Panc1 (cell line): ENCODE measurements around the gene SALL3. TPM values are rescaled to one million over a fixed set of nuclear protein-coding genes. Genes with fewer than 3 reads are reported as not detected.

Experiments
- ATAC-seq: fragments of 200-7000 bp; cut with Tn5 transposase; 2 replicates; pipeline ENCODE4 v1.9.1; 2020; ENCODE audit warnings: mild to moderate bottlenecking, moderate library complexity
- BruUV-seq: library from RNA; stranded (reverse); fragments of 400-500 nt; replicated peaks from 2 replicates; lab custom pipeline; 2021; lab: Mats Ljungman, UMichigan
- CTCF ChIA-PET: fragments of 300-600 bp; sonication (Branson Sonifier 250); formaldehyde crosslinking; loops from one replicate; lab custom pipeline; 2022; ENCODE audit warnings: antibody characterized with exemption; lab: Charles Lee
- POLR2A ChIA-PET: fragments of 300-600 bp; sonication (Branson Sonifier 250); formaldehyde crosslinking; loops from one replicate; lab custom pipeline; 2022; ENCODE audit warnings: antibody characterized with exemption; lab: Charles Lee
- DNase-seq: peaks from one replicate; pipeline ENCODE4 v3.0.0-alpha.2; 2010; ENCODE audit warnings: low read depth, low spot score
- H3K27ac ChIP-seq: 2 replicates; pipeline ENCODE4 v1.5.1; 2011; ENCODE audit warnings: mild to moderate bottlenecking, low read length, inconsistent platforms
- H3K27me3 ChIP-seq: fragments of 200-500 bp; sonication (Bioruptor generic); 2 replicates; pipeline ENCODE4 v1.6.0; 2014; ENCODE audit warnings: low read length, inconsistent platforms; ENCODE audit not compliant: control insufficient read depth, insufficient read depth
- H3K36me3 ChIP-seq: fragments of 200-500 bp; sonication (Bioruptor generic); 2 replicates; pipeline ENCODE4 v1.5.1; 2014; ENCODE audit warnings: inconsistent platforms, mild to moderate bottlenecking, low read length, moderate library complexity; ENCODE audit not compliant: control insufficient read depth, insufficient read depth
- H3K4me1 ChIP-seq: 2 replicates; pipeline ENCODE4 v1.5.1; 2011; ENCODE audit warnings: inconsistent platforms, mild to moderate bottlenecking, low read length, moderate library complexity; ENCODE audit not compliant: control insufficient read depth, insufficient read depth
- H3K4me3 ChIP-seq, 2 experiments: 2 replicates each; pipeline ENCODE4 v1.5.1; 2011 to 2012; ENCODE audit warnings: low read depth in 2 of 2, low read length in 2 of 2, mild to moderate bottlenecking in 2 of 2, inconsistent platforms in 1 of 2, moderate library complexity in 1 of 2
- H3K9me3 ChIP-seq: fragments of 200-500 bp; sonication (Bioruptor generic); 2 replicates; pipeline ENCODE4 v1.5.1; 2014; ENCODE audit warnings: low read depth, mild to moderate bottlenecking, inconsistent platforms, low read length, moderate library complexity; ENCODE audit not compliant: control insufficient read depth, insufficient read depth
- POLR2AphosphoS5 ChIP-seq: IDR thresholded peaks from 2 replicates; pipeline ENCODE4 v1.6.1; 2012; ENCODE audit warnings: mild to moderate bottlenecking, low read depth, low read length, moderate library complexity
- SIN3A ChIP-seq: IDR thresholded peaks from 2 replicates; pipeline ENCODE4 v1.6.1; 2012; ENCODE audit warnings: low read depth, mild to moderate bottlenecking, low read length, moderate library complexity, borderline replicate concordance; ENCODE audit not compliant: insufficient read depth
- TCF7L2 ChIP-seq: IDR thresholded peaks from 2 replicates; pipeline ENCODE4 v1.6.1; 2011; ENCODE audit warnings: mild to moderate bottlenecking, low read depth, low read length, inconsistent platforms
- in situ Hi-C: cut with HindIII; loops from 2 replicates; pipeline ENCODE4 v1.10.0; 2016; ENCODE audit warnings: low sequenced_read_pairs, low pct_unique_long_range_greater_than_20kb
- intact Hi-C: fragments of 100-400 bp; cut with micrococcal nuclease; formaldehyde crosslinking; loops from one replicate; pipeline ENCODE4 v1.10.0; 2022; ENCODE audit not compliant: unreplicated experiment
- total RNA-seq: library from RNA; stranded (reverse); gene quantifications from one replicate; pipeline ENCODE4 v1.2.1, GENCODE V29; 2021; ENCODE audit not compliant: unreplicated experiment
- TF ChIP-seq, protein P1 (sequence below), 2 experiments: IDR thresholded peaks; 2 replicates each; pipeline ENCODE4 v1.6.1; 2011 to 2012; ENCODE audit warnings: low read depth in 2 of 2, control low read depth in 1 of 2, low read length in 1 of 2, mild to moderate bottlenecking in 1 of 2, moderate library complexity in 1 of 2; ENCODE audit not compliant: insufficient read depth in 1 of 2
- TF ChIP-seq, protein P2 (sequence below): fragments of 450-650 bp; IDR thresholded peaks from 2 replicates; pipeline ENCODE4 v1.5.1; 2017; ENCODE audit warnings: mild to moderate bottlenecking

Gene SALL3
- total RNA-seq, 1 experiment from 2014 or later, result not detected

DNA sequence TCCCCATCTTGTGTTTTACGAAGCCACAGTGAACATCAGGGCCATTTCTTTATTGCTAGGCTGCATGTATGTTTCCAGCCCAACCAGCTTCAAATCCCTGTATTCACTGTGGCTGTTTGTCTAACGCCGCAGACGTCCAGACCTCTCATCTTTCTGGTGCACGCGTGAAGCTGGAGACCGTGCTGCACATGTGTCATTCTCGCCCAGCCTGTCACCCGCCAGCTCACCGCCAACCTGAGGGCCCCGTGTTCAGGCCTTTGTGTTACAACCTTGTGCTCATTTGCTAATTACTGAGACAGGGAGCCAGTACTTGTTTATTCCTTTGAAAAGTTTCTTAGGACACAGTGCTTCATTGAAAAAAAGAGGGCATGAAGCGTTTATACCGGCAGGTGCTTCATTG is 21.4 kb downstream of the SALL3 start:
- CTCF ChIA-PET, result no interaction called here
- Histone ChIP-seq H3K27ac (no peak overlapping the region), H3K27me3 (peaks cover 10% of the 10 kb centered on the region), H3K4me3 (no peak overlapping the region), H3K9me3 (no peaks in the 10 kb centered on the region), H3K4me1 (no peaks in the 10 kb centered on the region), H3K36me3 (no peaks in the 10 kb centered on the region)
- DNase-seq (no peak), ATAC-seq (no peak)
- BruUV-seq, result no TSS peak
- intact Hi-C loops, result no loop called here
- in situ Hi-C loops, result no loop called here
- TF ChIP-seq, protein P1, sequence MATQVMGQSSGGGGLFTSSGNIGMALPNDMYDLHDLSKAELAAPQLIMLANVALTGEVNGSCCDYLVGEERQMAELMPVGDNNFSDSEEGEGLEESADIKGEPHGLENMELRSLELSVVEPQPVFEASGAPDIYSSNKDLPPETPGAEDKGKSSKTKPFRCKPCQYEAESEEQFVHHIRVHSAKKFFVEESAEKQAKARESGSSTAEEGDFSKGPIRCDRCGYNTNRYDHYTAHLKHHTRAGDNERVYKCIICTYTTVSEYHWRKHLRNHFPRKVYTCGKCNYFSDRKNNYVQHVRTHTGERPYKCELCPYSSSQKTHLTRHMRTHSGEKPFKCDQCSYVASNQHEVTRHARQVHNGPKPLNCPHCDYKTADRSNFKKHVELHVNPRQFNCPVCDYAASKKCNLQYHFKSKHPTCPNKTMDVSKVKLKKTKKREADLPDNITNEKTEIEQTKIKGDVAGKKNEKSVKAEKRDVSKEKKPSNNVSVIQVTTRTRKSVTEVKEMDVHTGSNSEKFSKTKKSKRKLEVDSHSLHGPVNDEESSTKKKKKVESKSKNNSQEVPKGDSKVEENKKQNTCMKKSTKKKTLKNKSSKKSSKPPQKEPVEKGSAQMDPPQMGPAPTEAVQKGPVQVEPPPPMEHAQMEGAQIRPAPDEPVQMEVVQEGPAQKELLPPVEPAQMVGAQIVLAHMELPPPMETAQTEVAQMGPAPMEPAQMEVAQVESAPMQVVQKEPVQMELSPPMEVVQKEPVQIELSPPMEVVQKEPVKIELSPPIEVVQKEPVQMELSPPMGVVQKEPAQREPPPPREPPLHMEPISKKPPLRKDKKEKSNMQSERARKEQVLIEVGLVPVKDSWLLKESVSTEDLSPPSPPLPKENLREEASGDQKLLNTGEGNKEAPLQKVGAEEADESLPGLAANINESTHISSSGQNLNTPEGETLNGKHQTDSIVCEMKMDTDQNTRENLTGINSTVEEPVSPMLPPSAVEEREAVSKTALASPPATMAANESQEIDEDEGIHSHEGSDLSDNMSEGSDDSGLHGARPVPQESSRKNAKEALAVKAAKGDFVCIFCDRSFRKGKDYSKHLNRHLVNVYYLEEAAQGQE (IDR thresholded peaks at IDR 0.05; ENCODE audit: insufficient read depth in 1 of 2, low read depth in 2 of 2, low read length in 1 of 2), result no peak
- no peak for TF ChIP-seq POLR2AphosphoS5
- TF ChIP-seq SIN3A, result no peak
- TF ChIP-seq, protein P2, sequence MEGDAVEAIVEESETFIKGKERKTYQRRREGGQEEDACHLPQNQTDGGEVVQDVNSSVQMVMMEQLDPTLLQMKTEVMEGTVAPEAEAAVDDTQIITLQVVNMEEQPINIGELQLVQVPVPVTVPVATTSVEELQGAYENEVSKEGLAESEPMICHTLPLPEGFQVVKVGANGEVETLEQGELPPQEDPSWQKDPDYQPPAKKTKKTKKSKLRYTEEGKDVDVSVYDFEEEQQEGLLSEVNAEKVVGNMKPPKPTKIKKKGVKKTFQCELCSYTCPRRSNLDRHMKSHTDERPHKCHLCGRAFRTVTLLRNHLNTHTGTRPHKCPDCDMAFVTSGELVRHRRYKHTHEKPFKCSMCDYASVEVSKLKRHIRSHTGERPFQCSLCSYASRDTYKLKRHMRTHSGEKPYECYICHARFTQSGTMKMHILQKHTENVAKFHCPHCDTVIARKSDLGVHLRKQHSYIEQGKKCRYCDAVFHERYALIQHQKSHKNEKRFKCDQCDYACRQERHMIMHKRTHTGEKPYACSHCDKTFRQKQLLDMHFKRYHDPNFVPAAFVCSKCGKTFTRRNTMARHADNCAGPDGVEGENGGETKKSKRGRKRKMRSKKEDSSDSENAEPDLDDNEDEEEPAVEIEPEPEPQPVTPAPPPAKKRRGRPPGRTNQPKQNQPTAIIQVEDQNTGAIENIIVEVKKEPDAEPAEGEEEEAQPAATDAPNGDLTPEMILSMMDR, result no peak
- TF ChIP-seq TCF7L2, result no peak
- POLR2A ChIA-PET, result no interaction called here

DNA sequence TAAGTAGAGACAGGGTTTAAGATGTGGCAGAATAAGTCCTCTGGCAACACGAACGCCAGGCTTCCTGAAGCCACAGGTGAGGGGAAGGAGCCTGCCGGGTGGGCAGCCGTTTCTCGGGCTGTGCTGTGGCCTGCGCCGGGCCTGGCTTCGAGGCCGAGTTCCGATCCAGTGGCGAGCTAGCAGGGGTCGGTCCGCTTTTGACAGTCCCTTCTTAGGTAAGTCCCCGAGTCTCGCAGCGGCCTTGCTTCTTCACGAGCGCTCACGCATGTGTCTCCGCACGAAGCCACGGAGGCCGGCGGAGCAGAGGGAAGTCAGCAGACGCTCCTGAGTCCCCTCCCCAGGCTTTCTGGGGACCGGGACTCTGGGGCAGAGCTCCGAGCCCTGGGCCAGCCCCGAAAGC is 26.0 kb downstream of the SALL3 start:
- in situ Hi-C loops, result no loop called here
- Histone ChIP-seq H3K27ac (no peak overlapping the region), H3K4me3 (no peak overlapping the region), H3K9me3 (no peaks in the 10 kb centered on the region), H3K4me1 (no peaks in the 10 kb centered on the region), H3K36me3 (no peaks in the 10 kb centered on the region), H3K27me3 (peaks cover 18% of the 10 kb centered on the region)
- CTCF ChIA-PET, result interaction anchor here (0.6 kb wide), 1 partner anchor 669 kb away, joined by 3 read pairs; no protein-coding TSS in a partner anchor
- no TSS peak for BruUV-seq
- TF ChIP-seq, protein P2, result no peak
- no peak for TF ChIP-seq TCF7L2
- TF ChIP-seq SIN3A, result no peak
- TF ChIP-seq, protein P1 (IDR thresholded peaks at IDR 0.05; ENCODE audit: insufficient read depth in 1 of 2, low read depth in 2 of 2, low read length in 1 of 2), result no peak
- TF ChIP-seq POLR2AphosphoS5, result no peak
- ATAC-seq, result no peak
- POLR2A ChIA-PET, result interaction anchor here (0.6 kb wide), 1 partner anchor 102 kb away, joined by 3 read pairs; no protein-coding TSS in a partner anchor
- intact Hi-C loops, result no loop called here
- no peak for DNase-seq
